ENCODE measurements around the gene RNU7-1. TPM values are rescaled to one million over a fixed set of nuclear protein-coding genes. Genes with fewer than 3 reads are reported as not detected.

RNU7-1 gene
- polyA plus RNA-seq, 3 donors from 2014 or later: not detected

DNA sequence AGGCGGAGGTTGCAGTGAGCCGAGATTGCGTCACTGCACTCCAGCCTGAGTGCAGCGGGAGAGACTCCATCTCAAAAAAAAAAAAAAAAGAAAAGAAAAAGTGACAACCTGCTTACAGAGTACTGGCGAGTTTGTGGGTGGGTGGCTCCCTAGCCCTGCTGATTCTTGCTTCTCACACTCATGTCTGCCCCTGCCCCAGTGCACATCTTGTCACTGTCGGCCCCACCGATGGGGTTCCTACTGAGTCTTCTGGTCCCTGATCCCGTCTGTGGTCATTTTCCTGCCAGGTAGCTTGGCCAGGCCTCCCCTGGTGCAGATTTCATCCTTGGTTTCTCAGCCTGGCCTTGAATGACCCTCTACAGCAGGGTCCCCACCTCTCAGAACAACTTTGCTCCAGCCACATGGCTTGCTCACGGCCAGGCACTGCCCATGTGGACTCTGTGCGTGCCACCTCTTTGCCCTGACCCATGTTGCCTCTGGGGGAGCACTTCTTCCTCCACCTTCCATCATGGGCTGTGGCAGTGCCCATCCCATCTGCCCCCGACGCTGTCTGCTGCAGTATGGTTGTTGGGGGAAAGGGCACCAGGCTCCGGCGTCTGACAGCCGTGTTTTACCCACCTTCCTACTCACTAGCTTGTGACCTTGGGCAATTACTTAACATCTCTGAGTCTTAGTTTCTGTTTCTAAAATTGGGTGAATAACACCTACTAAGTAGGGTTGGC lies 5.4 kb downstream of the RNU7-1 start:
- peak; percentile 49 to 62 (median 55) for DNase-seq
- Mint-ChIP-seq H3K9me3 (no peaks in the 10 kb centered on the region), H3K36me3 (peaks cover 0 to 7% (median 5%) of the 10 kb centered on the region in 3 donors), H3K27me3 (ENCODE audit: low read depth in 3 of 3) (peaks cover 10 to 35% (median 23%) of the 10 kb centered on the region in 3 donors), H3K4me3 (peak overlapping the region; percentile 70 to 85 (median 76)), H3K27ac (peak overlapping the region; percentile 95 to 100 (median 97)), H3K4me1 (peaks cover 86 to 90% of the 10 kb centered on the region in 2 donors)

DNA sequence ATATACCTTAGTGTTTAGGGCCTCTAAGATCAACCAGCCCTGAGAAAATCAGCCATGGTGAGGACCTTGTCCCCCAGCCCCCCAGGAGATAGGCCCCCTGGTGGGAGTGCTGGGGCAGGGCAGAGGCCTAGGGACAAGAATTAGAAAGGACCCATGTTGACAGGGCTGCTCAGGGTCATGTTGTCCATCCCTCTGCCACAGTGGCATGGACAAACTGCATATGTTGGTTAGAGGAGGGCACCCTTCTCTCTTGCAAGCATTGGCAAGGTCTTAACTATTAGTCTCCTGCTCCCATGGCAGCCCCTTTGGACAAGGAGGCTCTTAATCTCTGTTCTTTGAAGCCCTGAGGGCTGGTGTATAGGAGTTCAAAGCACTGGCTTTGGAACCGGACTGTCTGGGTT lies 6.8 kb downstream of the RNU7-1 start:
- peak; percentile 31 to 37 (median 36) for DNase-seq
- peaks cover 0 to 14% (median 5%) of the 10 kb centered on the region in 3 donors for H3K36me3 Mint-ChIP-seq
- H3K4me1 Mint-ChIP-seq: peaks cover 86 to 90% of the 10 kb centered on the region in 2 donors
- H3K27me3 Mint-ChIP-seq (ENCODE audit: low read depth in 3 of 3): peaks cover 16 to 33% (median 29%) of the 10 kb centered on the region in 3 donors
- H3K4me3 Mint-ChIP-seq: peak overlapping the region; percentile 94 to 99 (median 97)
- no peaks in the 10 kb centered on the region for H3K9me3 Mint-ChIP-seq
- peak overlapping the region; percentile 95 to 100 (median 98) for H3K27ac Mint-ChIP-seq

DNA sequence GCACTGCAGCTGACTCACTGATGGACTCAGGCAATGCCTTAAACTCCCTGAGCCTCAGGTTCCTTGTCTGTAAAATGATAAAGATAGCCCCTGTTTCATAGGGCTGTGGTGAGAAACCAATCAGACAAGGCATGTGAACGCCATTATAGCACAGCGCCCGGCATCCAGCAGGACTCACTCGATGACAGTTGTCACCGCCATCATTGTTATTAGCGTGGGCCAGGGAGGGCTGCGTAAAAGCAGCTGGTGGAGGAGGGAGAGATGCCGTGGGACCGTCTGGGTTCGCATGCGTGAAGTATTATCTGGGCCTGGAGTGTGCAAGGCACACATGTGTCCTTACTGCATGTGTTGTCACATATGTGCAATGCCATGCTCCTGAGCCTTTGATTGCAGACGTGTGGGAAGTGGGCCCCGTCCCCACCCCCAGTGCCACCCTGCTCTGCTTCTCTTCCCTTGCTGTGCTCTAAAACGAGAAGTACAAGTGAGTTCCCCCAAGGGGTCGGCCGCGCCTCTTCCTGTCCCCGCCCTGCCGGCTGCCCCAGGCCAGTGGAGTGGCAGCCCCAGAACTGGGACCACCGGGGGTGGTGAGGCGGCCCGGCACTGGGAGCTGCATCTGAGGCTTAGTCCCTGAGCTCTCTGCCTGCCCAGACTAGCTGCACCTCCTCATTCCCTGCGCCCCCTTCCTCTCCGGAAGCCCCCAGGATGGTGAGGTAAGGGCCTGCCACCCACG lies 7.4 kb downstream of the RNU7-1 start, which contains the start of gene PTPN6:
Gene PTPN6, plus strand, starts transcription at position 546 of the 730 bp plus-strand sequence. Its CDS starts 157 bp downstream, at position 703.
- peaks cover 0 to 16% (median 8%) of the 10 kb centered on the region in 3 donors for H3K36me3 Mint-ChIP-seq

DNA sequence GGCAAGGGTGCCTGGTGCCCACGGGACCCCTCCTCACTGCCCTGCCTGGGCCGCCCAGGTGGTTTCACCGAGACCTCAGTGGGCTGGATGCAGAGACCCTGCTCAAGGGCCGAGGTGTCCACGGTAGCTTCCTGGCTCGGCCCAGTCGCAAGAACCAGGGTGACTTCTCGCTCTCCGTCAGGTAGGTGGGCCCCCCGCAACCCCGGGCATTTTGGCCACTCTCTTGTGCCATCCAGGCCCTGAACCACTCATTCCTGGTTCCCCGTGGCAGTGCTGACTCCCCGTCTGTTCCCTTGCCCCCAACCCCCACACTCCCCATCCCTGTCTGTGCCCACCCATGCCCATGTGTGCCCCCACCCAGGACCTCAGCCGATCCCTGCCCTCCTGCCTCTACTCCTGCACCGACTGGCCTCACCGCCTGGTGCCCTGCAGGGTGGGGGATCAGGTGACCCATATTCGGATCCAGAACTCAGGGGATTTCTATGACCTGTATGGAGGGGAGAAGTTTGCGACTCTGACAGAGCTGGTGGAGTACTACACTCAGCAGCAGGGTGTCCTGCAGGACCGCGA lies 8.0 kb downstream of the RNU7-1 start:
- H3K27ac Mint-ChIP-seq: peak overlapping the region; percentile 95 to 100 (median 98)
- H3K4me1 Mint-ChIP-seq: peaks cover 90% of the 10 kb centered on the region in 2 donors
- H3K36me3 Mint-ChIP-seq: peaks cover 5 to 23% (median 14%) of the 10 kb centered on the region in 3 donors
- H3K9me3 Mint-ChIP-seq: no peaks in the 10 kb centered on the region
- peaks cover 19 to 40% (median 37%) of the 10 kb centered on the region in 3 donors for H3K27me3 Mint-ChIP-seq (ENCODE audit: low read depth in 3 of 3)
- H3K4me3 Mint-ChIP-seq: peak overlapping the region; percentile 94 to 99 (median 97)
- peak in 1 of 3 donors; percentile 24 for DNase-seq

More for the DNA sequence above, 7.4 kb downstream of the RNU7-1 start, which contains the start of gene PTPN6:
- Mint-ChIP-seq H3K27me3 (ENCODE audit: low read depth in 3 of 3) (peaks cover 16 to 34% (median 32%) of the 10 kb centered on the region in 3 donors), H3K27ac (peak within 1 kb of the TSS; percentile 95 to 100 (median 99)), H3K9me3 (no peaks in the 10 kb centered on the region), H3K4me1 (peaks cover 89 to 90% of the 10 kb centered on the region in 2 donors), H3K4me3 (peak within 1 kb of the TSS; percentile 94 to 99 (median 97))
- DNase-seq: peak; percentile 50 to 59 (median 57)

DNA sequence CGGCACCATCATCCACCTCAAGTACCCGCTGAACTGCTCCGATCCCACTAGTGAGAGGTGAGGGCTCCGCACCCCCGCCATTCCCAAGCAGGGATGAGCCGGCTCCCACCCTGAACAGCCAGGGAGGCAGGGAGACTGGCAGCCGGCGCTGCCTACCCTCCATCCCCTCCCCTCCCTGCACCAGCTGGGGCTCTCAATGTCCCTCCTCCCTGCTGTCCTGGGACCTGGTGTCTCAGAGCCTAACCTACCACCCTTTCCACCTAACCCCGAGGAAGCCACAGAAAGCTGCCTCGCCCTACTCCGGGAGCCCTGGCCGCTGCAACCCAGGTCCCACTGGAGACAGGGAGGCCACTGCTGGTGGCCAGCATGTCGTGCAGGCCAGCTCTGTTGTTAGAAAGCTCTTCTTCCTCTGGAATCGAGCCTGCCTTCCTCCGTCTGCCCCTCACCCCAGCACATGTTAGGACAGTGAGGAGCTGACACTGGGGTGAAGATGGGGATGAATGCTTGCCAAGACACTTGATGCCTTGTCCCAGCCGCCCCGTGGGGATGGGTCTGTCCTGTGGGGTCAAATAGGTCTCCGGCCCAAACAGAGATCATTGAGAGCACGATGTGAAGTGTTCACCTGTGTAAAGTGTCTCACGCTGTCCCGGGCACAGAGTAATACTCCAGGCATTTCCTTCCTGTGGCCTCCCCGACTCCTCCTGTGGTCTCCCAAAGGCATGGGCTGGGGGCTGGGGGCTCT lies 8.7 kb downstream of the RNU7-1 start:
- H3K27me3 Mint-ChIP-seq (ENCODE audit: low read depth in 3 of 3): peaks cover 21 to 43% (median 39%) of the 10 kb centered on the region in 3 donors
- H3K4me3 Mint-ChIP-seq: peak overlapping the region; percentile 94 to 99 (median 97)
- peaks cover 12 to 29% (median 21%) of the 10 kb centered on the region in 3 donors for H3K36me3 Mint-ChIP-seq
- peak in 2 of 3 donors; percentile 22 to 24 for DNase-seq
- no peaks in the 10 kb centered on the region for H3K9me3 Mint-ChIP-seq
- H3K4me1 Mint-ChIP-seq: peaks cover 90% of the 10 kb centered on the region in 2 donors
- peak overlapping the region; percentile 95 to 100 (median 99) for H3K27ac Mint-ChIP-seq

DNA sequence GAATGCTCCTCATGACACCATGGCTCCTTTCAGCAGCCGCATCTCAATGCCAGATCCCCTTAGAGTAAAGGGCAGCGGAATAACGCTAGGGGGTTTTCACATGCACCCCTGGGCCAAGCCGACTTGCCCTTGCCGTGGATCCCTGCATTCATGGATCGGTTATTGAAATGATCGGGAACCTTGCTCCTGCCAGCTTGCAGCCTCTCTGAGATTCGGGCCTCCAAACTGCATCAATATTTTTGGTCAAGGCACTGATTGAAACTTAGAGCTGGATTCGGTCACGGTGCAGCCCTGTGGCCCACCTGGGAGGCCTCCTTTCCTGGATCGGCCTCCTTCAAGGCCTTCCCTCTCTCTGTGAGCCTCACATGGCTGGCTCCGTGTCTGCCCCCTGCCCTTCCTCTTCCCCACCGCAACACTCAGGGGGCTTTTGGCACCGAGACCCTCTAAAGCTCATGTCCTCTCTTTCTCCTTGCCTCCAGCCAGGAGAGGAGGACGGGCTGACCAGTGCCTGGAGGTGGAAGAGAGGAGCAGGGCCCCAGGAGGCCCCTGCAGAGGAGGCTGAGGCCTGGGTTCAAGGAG lies 9.3 kb downstream of the RNU7-1 start:
- DNase-seq: no peak
- Mint-ChIP-seq H3K27ac (peak overlapping the region; percentile 95 to 100 (median 99)), H3K9me3 (no peaks in the 10 kb centered on the region), H3K27me3 (ENCODE audit: low read depth in 3 of 3) (peaks cover 21 to 44% (median 39%) of the 10 kb centered on the region in 3 donors), H3K4me3 (peak overlapping the region; percentile 94 to 99 (median 97)), H3K36me3 (peaks cover 12 to 30% (median 21%) of the 10 kb centered on the region in 3 donors), H3K4me1 (peaks cover 90% of the 10 kb centered on the region in 2 donors)

DNA sequence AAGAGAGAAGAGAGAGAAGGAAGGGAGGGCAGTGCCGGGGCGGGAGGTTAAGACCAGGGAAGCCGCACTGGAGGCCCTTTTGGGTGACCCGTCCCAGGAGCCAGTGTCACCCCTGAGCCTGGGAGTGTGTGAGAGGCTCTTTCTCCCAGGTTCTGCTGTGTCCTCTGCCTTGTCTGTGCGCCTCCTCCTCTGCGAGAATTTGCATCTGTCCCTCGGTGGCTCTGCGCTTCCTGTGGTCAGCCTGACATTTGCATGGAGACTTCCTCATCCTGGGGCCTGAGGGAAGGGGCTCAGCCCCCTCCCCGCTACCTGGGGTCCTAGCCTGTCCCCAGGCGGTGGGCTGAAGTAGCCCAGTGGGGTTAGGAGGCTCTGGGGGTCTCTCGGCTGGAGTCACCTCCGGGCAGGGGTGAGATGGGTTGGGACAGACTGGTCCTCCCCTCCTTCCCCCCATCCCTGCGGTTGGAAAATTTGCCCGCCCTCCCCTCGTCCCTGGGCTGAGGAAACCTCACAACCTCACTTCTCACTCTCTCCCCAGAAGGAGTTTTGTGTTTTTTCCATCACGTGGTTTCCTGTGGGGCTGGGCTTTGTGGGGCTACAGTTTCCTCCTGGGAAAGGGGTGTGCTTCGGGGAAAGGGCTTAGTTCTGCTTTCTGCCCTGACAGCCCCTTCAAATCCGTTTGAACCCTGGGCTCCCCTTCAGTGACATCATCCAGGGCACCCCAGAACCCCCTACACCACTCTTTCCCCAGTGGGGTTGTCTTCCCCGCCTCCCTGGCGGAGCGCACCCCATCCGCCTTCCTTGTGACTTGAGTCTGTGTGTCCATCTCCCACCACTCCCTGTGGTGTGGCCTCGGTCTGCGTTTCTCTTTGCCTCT lies 10.1 kb downstream of the RNU7-1 start:
- peaks cover 24 to 50% (median 39%) of the 10 kb centered on the region in 3 donors for H3K27me3 Mint-ChIP-seq (ENCODE audit: low read depth in 3 of 3)
- H3K4me3 Mint-ChIP-seq: peak overlapping the region; percentile 94 to 99 (median 97)
- peaks cover 12 to 37% (median 26%) of the 10 kb centered on the region in 3 donors for H3K36me3 Mint-ChIP-seq
- H3K9me3 Mint-ChIP-seq: no peaks in the 10 kb centered on the region
- H3K4me1 Mint-ChIP-seq: peaks cover 90 to 91% of the 10 kb centered on the region in 2 donors
- DNase-seq: peak; percentile 84 to 87 (median 84)
- peak overlapping the region; percentile 95 to 100 (median 99) for H3K27ac Mint-ChIP-seq

DNA sequence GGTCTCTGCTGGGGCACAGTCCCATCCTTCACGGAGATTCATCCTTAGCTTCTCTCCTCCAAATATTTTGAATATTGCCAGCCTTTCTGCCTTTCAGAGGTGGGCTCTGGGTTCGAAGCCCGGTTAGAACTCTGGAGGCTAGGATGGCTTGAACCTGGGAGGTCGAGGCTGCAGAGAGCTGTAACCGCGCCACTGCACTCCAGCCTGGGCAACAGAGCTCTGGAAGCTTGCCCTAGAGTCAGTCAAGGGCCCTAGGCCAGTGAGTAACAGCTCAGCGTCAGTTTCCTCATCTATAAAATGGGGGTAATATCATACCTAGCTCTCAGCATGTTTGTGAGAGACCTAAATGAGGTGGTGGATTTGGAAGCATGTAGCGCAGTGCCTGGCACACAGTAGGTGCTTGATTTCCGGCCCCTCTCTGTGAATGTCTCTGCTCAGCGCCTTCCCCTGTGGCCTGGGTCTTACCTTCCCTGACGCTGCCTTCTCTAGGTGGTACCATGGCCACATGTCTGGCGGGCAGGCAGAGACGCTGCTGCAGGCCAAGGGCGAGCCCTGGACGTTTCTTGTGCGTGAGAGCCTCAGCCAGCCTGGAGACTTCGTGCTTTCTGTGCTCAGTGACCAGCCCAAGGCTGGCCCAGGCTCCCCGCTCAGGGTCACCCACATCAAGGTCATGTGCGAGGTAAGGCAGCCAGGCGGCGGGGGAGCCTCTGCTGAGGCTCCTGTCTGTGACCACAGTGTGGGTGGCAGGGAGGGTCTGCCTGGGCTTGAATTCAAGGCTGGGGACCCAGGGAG lies 10.9 kb downstream of the RNU7-1 start:
- H3K9me3 Mint-ChIP-seq: no peaks in the 10 kb centered on the region
- peaks cover 18 to 45% (median 32%) of the 10 kb centered on the region in 3 donors for H3K36me3 Mint-ChIP-seq
- H3K27ac Mint-ChIP-seq: peak overlapping the region; percentile 95 to 100 (median 99)
- peaks cover 26 to 49% (median 41%) of the 10 kb centered on the region in 3 donors for H3K27me3 Mint-ChIP-seq (ENCODE audit: low read depth in 3 of 3)
- H3K4me3 Mint-ChIP-seq: peak overlapping the region; percentile 94 to 99 (median 97)
- DNase-seq: peak; percentile 27 to 36 (median 29)
- H3K4me1 Mint-ChIP-seq: peaks cover 90 to 91% of the 10 kb centered on the region in 2 donors

DNA sequence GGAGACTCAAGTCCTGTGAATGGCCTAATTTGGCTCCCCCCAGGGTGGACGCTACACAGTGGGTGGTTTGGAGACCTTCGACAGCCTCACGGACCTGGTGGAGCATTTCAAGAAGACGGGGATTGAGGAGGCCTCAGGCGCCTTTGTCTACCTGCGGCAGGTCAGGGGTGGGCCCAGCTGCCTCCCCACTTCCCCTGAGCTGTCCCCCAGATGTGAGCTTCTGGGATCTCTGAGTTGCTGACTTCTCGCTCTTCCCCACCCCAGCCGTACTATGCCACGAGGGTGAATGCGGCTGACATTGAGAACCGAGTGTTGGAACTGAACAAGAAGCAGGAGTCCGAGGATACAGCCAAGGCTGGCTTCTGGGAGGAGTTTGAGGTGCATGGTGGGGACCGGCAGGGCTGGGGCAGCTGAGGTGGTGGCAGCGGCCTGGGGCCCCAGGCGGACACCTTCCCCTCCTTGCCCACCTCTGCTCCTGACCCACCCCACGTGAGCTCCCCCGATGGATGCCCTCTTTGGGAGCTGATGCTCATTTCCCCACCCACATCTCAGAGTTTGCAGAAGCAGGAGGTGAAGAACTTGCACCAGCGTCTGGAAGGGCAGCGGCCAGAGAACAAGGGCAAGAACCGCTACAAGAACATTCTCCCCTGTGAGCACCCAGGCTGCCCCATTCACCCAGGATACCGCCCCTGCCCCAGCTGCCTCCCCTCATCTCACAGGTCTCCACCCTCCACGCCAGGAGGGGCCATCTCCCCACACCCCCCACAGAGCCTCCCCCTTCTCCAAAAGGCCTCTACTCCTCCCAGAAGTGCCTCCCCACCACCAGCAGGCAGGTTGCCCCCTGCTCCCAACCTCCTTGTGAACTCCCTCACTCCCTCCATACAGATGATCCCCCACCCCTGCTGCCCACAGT lies 11.7 kb downstream of the RNU7-1 start:
- DNase-seq: no peak

DNA sequence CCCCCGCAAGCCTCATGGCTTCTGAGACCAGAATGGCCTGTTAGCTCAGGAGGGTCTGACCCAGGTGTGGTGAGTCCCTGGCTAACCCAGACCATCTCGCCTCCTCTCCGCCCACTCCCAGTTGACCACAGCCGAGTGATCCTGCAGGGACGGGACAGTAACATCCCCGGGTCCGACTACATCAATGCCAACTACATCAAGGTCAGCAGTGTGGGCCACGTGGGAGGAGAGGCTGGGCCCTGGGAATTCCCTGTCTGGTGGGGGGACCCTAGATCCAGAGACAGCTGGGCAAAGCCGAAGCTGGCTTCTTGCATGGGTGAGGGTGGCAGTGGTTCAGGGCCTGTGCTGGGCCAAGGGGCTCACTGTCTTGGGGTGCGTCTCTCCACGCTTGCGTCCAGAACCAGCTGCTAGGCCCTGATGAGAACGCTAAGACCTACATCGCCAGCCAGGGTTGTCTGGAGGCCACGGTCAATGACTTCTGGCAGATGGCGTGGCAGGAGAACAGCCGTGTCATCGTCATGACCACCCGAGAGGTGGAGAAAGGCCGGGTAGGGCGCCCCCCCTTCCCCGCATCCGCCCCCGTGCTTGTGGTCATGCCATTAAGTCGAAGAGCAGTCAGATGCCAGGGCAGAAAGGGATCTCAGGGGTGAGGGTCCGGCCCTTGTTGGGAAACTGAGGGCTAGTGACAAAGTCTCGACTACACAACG lies 12.6 kb downstream of the RNU7-1 start:
- H3K4me1 Mint-ChIP-seq: peaks cover 90 to 92% of the 10 kb centered on the region in 2 donors
- peak overlapping the region; percentile 95 to 100 (median 99) for H3K27ac Mint-ChIP-seq
- peak; percentile 77 to 82 (median 80) for DNase-seq
- H3K9me3 Mint-ChIP-seq: no peaks in the 10 kb centered on the region
- H3K4me3 Mint-ChIP-seq: peak overlapping the region; percentile 77 to 98 (median 96)
- H3K27me3 Mint-ChIP-seq (ENCODE audit: low read depth in 3 of 3): peaks cover 27 to 58% (median 41%) of the 10 kb centered on the region in 3 donors
- H3K36me3 Mint-ChIP-seq: peaks cover 19 to 54% (median 37%) of the 10 kb centered on the region in 3 donors

More for the DNA sequence above, 11.7 kb downstream of the RNU7-1 start:
- H3K9me3 Mint-ChIP-seq: no peaks in the 10 kb centered on the region
- H3K27me3 Mint-ChIP-seq (ENCODE audit: low read depth in 3 of 3): peaks cover 26 to 50% (median 41%) of the 10 kb centered on the region in 3 donors
- H3K36me3 Mint-ChIP-seq: peaks cover 18 to 46% (median 32%) of the 10 kb centered on the region in 3 donors
- H3K4me3 Mint-ChIP-seq: peak overlapping the region; percentile 94 to 99 (median 97)
- H3K27ac Mint-ChIP-seq: peak overlapping the region; percentile 95 to 100 (median 99)
- peaks cover 90 to 91% of the 10 kb centered on the region in 2 donors for H3K4me1 Mint-ChIP-seq

All from immature natural killer cell (primary cell).